CD4-positive, alpha-beta memory T cell (primary cell): ENCODE data around the gene SUN1. TPM values are rescaled to one million over a fixed set of nuclear protein-coding genes. Genes with fewer than 3 reads are reported as not detected.
A peak's percentile ranks its signal among the peaks of the same experiment; 100 is the strongest.

Source experiments
- CTCF ChIA-PET: fragments of 350-600 bp; sonication (Branson Sonifier 250); formaldehyde crosslinking; loops from one replicate; lab custom pipeline; 2021; ENCODE audit warnings: inconsistent platforms; ENCODE audit not compliant: partially characterized antibody; lab: Charles Lee
- POLR2A ChIA-PET: fragments of 350-600 bp; sonication (Branson Sonifier 250); formaldehyde crosslinking; loops from one replicate; lab custom pipeline; 2021; ENCODE audit not compliant: partially characterized antibody; lab: Charles Lee
- DNase-seq, 5 donors: peaks; one replicate each; pipeline versions ENCODE4 v3.0.0 to v3.0.0-alpha.2; 2020 to 2022; ENCODE audit warnings: mixed read lengths in 1 of 5
- H3K27ac ChIP-seq: one replicate; pipeline ENCODE4 v1.7.0; 2013; ENCODE audit warnings: low read depth, low read length
- H3K27me3 ChIP-seq: 2 replicates; pipeline ENCODE4 v1.7.0; 2013; ENCODE audit warnings: mild to moderate bottlenecking, low read length, moderate library complexity; ENCODE audit not compliant: insufficient read depth
- H3K36me3 ChIP-seq: 2 replicates; pipeline ENCODE4 v1.7.0; 2013; ENCODE audit warnings: mild to moderate bottlenecking, low read length, moderate library complexity; ENCODE audit not compliant: insufficient read depth
- H3K4me1 ChIP-seq: 2 replicates; pipeline ENCODE4 v1.7.0; 2013; ENCODE audit warnings: mild to moderate bottlenecking, low read length, moderate library complexity; ENCODE audit not compliant: insufficient read depth
- H3K4me3 ChIP-seq, 2 donors: one replicate each; pipeline ENCODE4 v1.7.0; 2013; ENCODE audit warnings: low read length in 2 of 2, mild to moderate bottlenecking in 1 of 2
- H3K9me3 ChIP-seq, 2 donors: one replicate each; pipeline ENCODE4 v1.7.0; 2013; ENCODE audit warnings: low read length in 2 of 2, control low read depth in 1 of 2; ENCODE audit not compliant: control insufficient read depth in 1 of 2
- H3K27ac Mint-ChIP-seq, 7 donors: one replicate each; pipeline ENCODE4 v1.8.0; 2020 to 2021; ENCODE audit warnings: mixed read lengths in 7 of 7, mild to moderate bottlenecking in 6 of 7, inconsistent platforms in 3 of 7, moderate library complexity in 3 of 7
- H3K27me3 Mint-ChIP-seq, 2 donors: one replicate each; pipeline ENCODE4 v1.8.0; 2020 to 2021; ENCODE audit warnings: mixed read lengths in 2 of 2
- H3K36me3 Mint-ChIP-seq, 2 donors: one replicate each; pipeline ENCODE4 v1.8.0; 2020 to 2021; ENCODE audit warnings: mixed read lengths in 2 of 2, inconsistent platforms in 1 of 2, mild to moderate bottlenecking in 1 of 2
- H3K4me1 Mint-ChIP-seq, 4 donors: one replicate each; pipeline ENCODE4 v1.8.0; 2020 to 2021; ENCODE audit warnings: mixed read lengths in 4 of 4, mild to moderate bottlenecking in 1 of 4
- H3K4me3 Mint-ChIP-seq, 8 donors: one replicate each; pipeline ENCODE4 v1.8.0; 2020 to 2021; ENCODE audit warnings: mixed read lengths in 8 of 8, mild to moderate bottlenecking in 7 of 8, moderate library complexity in 6 of 8, inconsistent platforms in 3 of 8
- H3K9me3 Mint-ChIP-seq, 8 donors: one replicate each; pipeline ENCODE4 v1.8.0; 2020 to 2021; ENCODE audit warnings: mixed read lengths in 8 of 8, mild to moderate bottlenecking in 5 of 8, inconsistent platforms in 3 of 8, moderate library complexity in 1 of 8
- intact Hi-C: fragments of 100-400 bp; cut with micrococcal nuclease; formaldehyde crosslinking; loops from one replicate; pipeline ENCODE4 v1.15.1; 2023
- polyA plus RNA-seq, 2 donors: library from polyadenylated mRNA; unstranded; fragments of 300-500 nt; fragmentation: Illumina TruSeq; gene quantifications; one replicate each; pipeline ENCODE4 v1.2.3, GENCODE V29; 2021
- total RNA-seq, 2 experiments: library from RNA; stranded (reverse); gene quantifications; one replicate each; pipeline ENCODE4 v1.2.3, GENCODE V29; 2021

Gene SUN1
- total and polyA plus RNA-seq, 4 experiments from 2014 or later, result 53.7 to 210 (median 131) TPM

- Histone ChIP-seq H3K27ac (no peak overlapping the region), H3K4me1 (peaks cover 7% of the 10 kb centered on the region), H3K4me3 (no peak overlapping the region), H3K27me3 (no peaks in the 10 kb centered on the region), H3K9me3 (no peaks in the 10 kb centered on the region), H3K36me3 (no peaks in the 10 kb centered on the region)
- intact Hi-C loops, result no loop called here
- no peaks in the 10 kb centered on the region for H3K9me3 Mint-ChIP-seq
- DNase-seq, result peak in 1 of 5 donors; percentile 27
- peaks cover 6 to 14% (median 14%) of the 10 kb centered on the region in 4 donors for H3K4me1 Mint-ChIP-seq
- POLR2A ChIA-PET, result no interaction called here
- H3K36me3 Mint-ChIP-seq, result no peaks in the 10 kb centered on the region
- CTCF ChIA-PET, result no interaction called here
- peak overlapping the region in 4 of 7 donors; percentile 16 to 46 (median 42) for H3K27ac Mint-ChIP-seq
- no peaks in the 10 kb centered on the region for H3K27me3 Mint-ChIP-seq
- H3K4me3 Mint-ChIP-seq, result no peak overlapping the region
These were observed 84.1 kb downstream of the SUN1 start for GRCh38 chr7:916291-916941.

- no peak for DNase-seq
- Histone ChIP-seq H3K9me3 (no peaks in the 10 kb centered on the region), H3K4me3 (no peak overlapping the region), H3K27me3 (no peaks in the 10 kb centered on the region), H3K4me1 (peaks cover 18% of the 10 kb centered on the region), H3K27ac (no peak overlapping the region), H3K36me3 (no peaks in the 10 kb centered on the region)
- Mint-ChIP-seq H3K9me3 (no peaks in the 10 kb centered on the region), H3K4me1 (peaks cover 6 to 17% (median 15%) of the 10 kb centered on the region in 4 donors), H3K4me3 (peak overlapping the region in 1 of 8 donors; percentile 15), H3K36me3 (no peaks in the 10 kb centered on the region), H3K27me3 (no peaks in the 10 kb centered on the region), H3K27ac (peak overlapping the region in 3 of 7 donors; percentile 36 to 68 (median 65))
- POLR2A ChIA-PET, result no interaction called here
- intact Hi-C loops, result no loop called here
- CTCF ChIA-PET, result no interaction called here
These were observed 85.2 kb downstream of the SUN1 start for GRCh38 chr7:917255-918117.

GRCh38 chr7:918118-918425 is 85.8 kb downstream of the SUN1 start:
- Histone ChIP-seq H3K27ac (no peak overlapping the region), H3K27me3 (no peaks in the 10 kb centered on the region), H3K36me3 (no peaks in the 10 kb centered on the region), H3K4me1 (peaks cover 19% of the 10 kb centered on the region), H3K9me3 (no peaks in the 10 kb centered on the region), H3K4me3 (no peak overlapping the region)
- Mint-ChIP-seq H3K9me3 (no peaks in the 10 kb centered on the region), H3K27me3 (no peaks in the 10 kb centered on the region), H3K4me1 (peaks cover 6 to 23% (median 14%) of the 10 kb centered on the region in 4 donors), H3K36me3 (no peaks in the 10 kb centered on the region), H3K4me3 (peak overlapping the region in 2 of 8 donors; percentile 15 to 26), H3K27ac (peak overlapping the region in 3 of 7 donors; percentile 36 to 82 (median 65))
- intact Hi-C loops, result no loop called here
- ChIA-PET CTCF (no interaction called here), POLR2A (interaction anchor here (1.2 kb wide), 1 partner anchor 57 kb away, joined by 4 read pairs; the partner anchor contains the start of gene COX19)
- DNase-seq, result no peak

- no peaks in the 10 kb centered on the region for H3K36me3 ChIP-seq
- intact Hi-C loops, result no loop called here
- Mint-ChIP-seq H3K9me3 (no peaks in the 10 kb centered on the region), H3K27ac (peak overlapping the region in 2 of 7 donors; percentile 12 to 22), H3K4me3 (peak overlapping the region in 1 of 8 donors; percentile 26), H3K36me3 (no peaks in the 10 kb centered on the region), H3K27me3 (no peaks in the 10 kb centered on the region), H3K4me1 (peaks cover 9 to 28% (median 14%) of the 10 kb centered on the region in 4 donors)
- ChIA-PET POLR2A (interaction anchor here (1.2 kb wide), 1 partner anchor 57 kb away, joined by 4 read pairs; the partner anchor contains the start of gene COX19), CTCF (interaction anchor here (1.0 kb wide), 1 partner anchor 9 kb away, joined by 3 read pairs; no protein-coding TSS in a partner anchor)
- peaks cover 21% of the 10 kb centered on the region for H3K4me1 ChIP-seq
- DNase-seq, result no peak
- no peaks in the 10 kb centered on the region for H3K9me3 ChIP-seq
- H3K27me3 ChIP-seq, result no peaks in the 10 kb centered on the region
- no peak overlapping the region for H3K27ac ChIP-seq
- no peak overlapping the region for H3K4me3 ChIP-seq
These were observed 86.3 kb downstream of the SUN1 start for GRCh38 chr7:918441-919113.

- intact Hi-C loops, result no loop called here
- no peaks in the 10 kb centered on the region for H3K36me3 Mint-ChIP-seq
- H3K4me1 ChIP-seq, result peaks cover 23% of the 10 kb centered on the region
- no peaks in the 10 kb centered on the region for H3K27me3 ChIP-seq
- no peaks in the 10 kb centered on the region for H3K9me3 Mint-ChIP-seq
- H3K4me3 Mint-ChIP-seq, result no peak overlapping the region
- POLR2A ChIA-PET, result interaction anchor here (1.2 kb wide), 1 partner anchor 56 kb away, joined by 4 read pairs; the partner anchor contains the start of gene COX19
- H3K36me3 ChIP-seq, result no peaks in the 10 kb centered on the region
- no peak overlapping the region for H3K27ac ChIP-seq
- CTCF ChIA-PET, result interaction anchor here (1.0 kb wide), 1 partner anchor 9 kb away, joined by 3 read pairs; no protein-coding TSS in a partner anchor
- peaks cover 9 to 29% (median 14%) of the 10 kb centered on the region in 4 donors for H3K4me1 Mint-ChIP-seq
- H3K27me3 Mint-ChIP-seq, result no peaks in the 10 kb centered on the region
- H3K4me3 ChIP-seq, result no peak overlapping the region
- DNase-seq, result no peak
- H3K9me3 ChIP-seq, result no peaks in the 10 kb centered on the region
- peak overlapping the region in 1 of 7 donors; percentile 69 for H3K27ac Mint-ChIP-seq
These were observed 86.8 kb downstream of the SUN1 start for GRCh38 chr7:919114-919442.

GRCh38 chr7:919924-920341 is 87.7 kb downstream of the SUN1 start:
- no peak overlapping the region for H3K4me3 ChIP-seq
- no peak overlapping the region for H3K27ac ChIP-seq
- CTCF ChIA-PET, result no interaction called here
- POLR2A ChIA-PET, result interaction anchor here (4.4 kb wide), 1 partner anchor 11 kb away, joined by 63 read pairs; no protein-coding TSS in a partner anchor
- H3K27me3 Mint-ChIP-seq, result no peaks in the 10 kb centered on the region
- H3K36me3 ChIP-seq, result no peaks in the 10 kb centered on the region
- no peak for DNase-seq
- no peaks in the 10 kb centered on the region for H3K9me3 Mint-ChIP-seq
- H3K9me3 ChIP-seq, result no peaks in the 10 kb centered on the region
- no peak overlapping the region for H3K4me3 Mint-ChIP-seq
- H3K36me3 Mint-ChIP-seq, result no peaks in the 10 kb centered on the region
- H3K27ac Mint-ChIP-seq, result no peak overlapping the region
- H3K4me1 ChIP-seq, result peaks cover 31% of the 10 kb centered on the region
- peaks cover 11 to 35% (median 17%) of the 10 kb centered on the region in 4 donors for H3K4me1 Mint-ChIP-seq
- intact Hi-C loops, result no loop called here
- H3K27me3 ChIP-seq, result no peaks in the 10 kb centered on the region
